Endothelial cell of umbilical vein (primary cell): ENCODE data around the gene XRCC2. TPM values are rescaled to one million over a fixed set of nuclear protein-coding genes. Genes with fewer than 3 reads are reported as not detected.

ENCODE experiments used
- BruUV-seq: library from RNA; stranded (reverse); fragments of 400-500 nt; replicated peaks from 2 replicates; lab custom pipeline; 2021; lab: Mats Ljungman, UMichigan
- CTCF ChIA-PET: fragments of 300-600, 350-600 bp; sonication (Branson Sonifier 250); formaldehyde crosslinking; loops from one replicate; lab custom pipeline; 2021; ENCODE audit warnings: antibody characterized with exemption, inconsistent platforms; lab: Charles Lee
- POLR2A ChIA-PET: fragments of 300-600, 350-600 bp; sonication (Branson Sonifier 250); formaldehyde crosslinking; loops from one replicate; lab custom pipeline; 2021; ENCODE audit warnings: antibody characterized with exemption, inconsistent platforms; lab: Charles Lee
- DNase-seq: peaks from one replicate; pipeline ENCODE4 v3.0.0-alpha.2; 2011; ENCODE audit warnings: low read depth, low spot score
- FAIRE-seq: peaks from 2 replicates; lab custom pipeline; 2011; peaks lifted over from hg19 to GRCh38; lab: Jason Lieb, UNC
- H2AFZ ChIP-seq: 2 replicates; pipeline ENCODE4 v1.6.0; 2012; ENCODE audit warnings: low read depth, low read length, control low read depth, inconsistent platforms
- H3K27ac ChIP-seq: 2 replicates; pipeline ENCODE4 v1.5.1; 2011; ENCODE audit warnings: low read depth, mild to moderate bottlenecking, control low read depth, low read length, moderate library complexity; ENCODE audit not compliant: insufficient read depth
- H3K27me3 ChIP-seq, 2 experiments: 2 replicates each; pipeline versions ENCODE4 v1.6.0 to v1.6.1; 2011; ENCODE audit warnings: low read length in 2 of 2, mixed read lengths in 1 of 2; ENCODE audit not compliant: control insufficient read depth in 2 of 2, insufficient read depth in 2 of 2
- H3K36me3 ChIP-seq, 2 experiments: 2 replicates in 1 of 2; 3 replicates in 1 of 2; pipeline ENCODE4 v1.5.1; 2011; ENCODE audit warnings: low read length in 2 of 2, mild to moderate bottlenecking in 1 of 2, moderate library complexity in 1 of 2; ENCODE audit not compliant: control insufficient read depth in 2 of 2, insufficient read depth in 2 of 2; ENCODE audit errors: extremely low read depth in 1 of 2
- H3K4me1 ChIP-seq: 3 replicates; pipeline ENCODE4 v1.5.1; 2011; ENCODE audit warnings: mild to moderate bottlenecking, low read length; ENCODE audit not compliant: control insufficient read depth, insufficient read depth; ENCODE audit errors: extremely low read depth
- H3K4me2 ChIP-seq: 2 replicates; pipeline ENCODE4 v1.6.1; 2011; ENCODE audit warnings: low read length, control low read depth, mixed read lengths; ENCODE audit not compliant: insufficient read depth
- H3K4me3 ChIP-seq, 3 experiments: fragments of 200-600 bp in 1 of 3; sonication (generic), shearing (Covaris generic) in 1 of 3; replicated peaks in 1 of 3; 2 replicates each; pipeline ENCODE4 v1.5.1; 2011 to 2016; ENCODE audit warnings: control low read depth in 3 of 3, low read length in 3 of 3, mild to moderate bottlenecking in 2 of 3, inconsistent platforms in 1 of 3, low read depth in 1 of 3, moderate library complexity in 1 of 3; ENCODE audit not compliant: insufficient read depth in 1 of 3
- H3K79me2 ChIP-seq: 2 replicates; pipeline ENCODE4 v1.6.0; 2012; ENCODE audit warnings: low read length, inconsistent platforms; ENCODE audit not compliant: control insufficient read depth, insufficient read depth
- H3K9ac ChIP-seq: replicated peaks from 2 replicates; pipeline ENCODE3; 2011; ENCODE audit warnings: low read length, control low read depth; ENCODE audit not compliant: insufficient read depth; ENCODE audit errors: extremely low read depth
- H3K9me1 ChIP-seq: replicated peaks from 3 replicates; pipeline ENCODE4 v1.6.0; 2011; ENCODE audit warnings: mild to moderate bottlenecking, low read length; ENCODE audit not compliant: control insufficient read depth, insufficient read depth; ENCODE audit errors: extremely low read depth
- H3K9me3 ChIP-seq: replicated peaks from 2 replicates; pipeline ENCODE4 v1.5.1; 2012; ENCODE audit warnings: low read length, inconsistent platforms; ENCODE audit not compliant: control insufficient read depth, insufficient read depth
- H4K20me1 ChIP-seq: replicated peaks from 2 replicates; pipeline ENCODE3; 2011; ENCODE audit warnings: mild to moderate bottlenecking, low read length; ENCODE audit not compliant: control insufficient read depth, insufficient read depth; ENCODE audit errors: extremely low read depth
- EZH2 ChIP-seq: IDR thresholded peaks from 2 replicates; pipeline ENCODE4 v1.6.1; 2012; ENCODE audit warnings: borderline replicate concordance, low read depth, mild to moderate bottlenecking, moderate library complexity, low read length, inconsistent platforms; ENCODE audit not compliant: severe bottlenecking
- FOS ChIP-seq: IDR thresholded peaks from 2 replicates; pipeline ENCODE4 v1.6.1; 2011; ENCODE audit warnings: mild to moderate bottlenecking, low read length, moderate library complexity, borderline replicate concordance; ENCODE audit not compliant: insufficient read depth
- GATA2 ChIP-seq: IDR thresholded peaks from 2 replicates; pipeline ENCODE4 v1.7.0; 2011; ENCODE audit warnings: low read depth, mild to moderate bottlenecking, moderate library complexity, mixed read lengths, low read length; ENCODE audit not compliant: insufficient read length, insufficient read depth
- JUN ChIP-seq: IDR thresholded peaks from 2 replicates; pipeline ENCODE4 v1.6.1; 2011; ENCODE audit warnings: borderline replicate concordance, low read depth; ENCODE audit not compliant: insufficient read length, insufficient read depth
- MYC ChIP-seq: IDR thresholded peaks from one replicate; pipeline ENCODE4 v1.6.1; 2011; ENCODE audit warnings: mild to moderate bottlenecking, low read depth, low read length
- POLR2A ChIP-seq: IDR thresholded peaks from 2 replicates; pipeline ENCODE4 v1.6.1; 2012; ENCODE audit warnings: low read depth, mild to moderate bottlenecking, control low read depth, low read length
- POLR2AphosphoS5 ChIP-seq: IDR thresholded peaks from 2 replicates; pipeline ENCODE4 v1.6.1; 2012; ENCODE audit warnings: low read depth, mild to moderate bottlenecking, control low read depth, low read length, moderate library complexity; ENCODE audit not compliant: insufficient read depth
- dilution Hi-C: fragments of 300-500 bp; cut with MboI; formaldehyde crosslinking; loops from one replicate; pipeline ENCODE4 v1.15.0; 2019; ENCODE audit warnings: low sequenced_read_pairs; ENCODE audit not compliant: extremely low pct_ligation_motif_present
- intact Hi-C: fragments of 100-400 bp; cut with micrococcal nuclease; formaldehyde crosslinking; loops from one replicate; pipeline ENCODE4 v1.10.0; 2022
- polyA plus RNA-seq, 4 experiments: library from polyadenylated mRNA; depleted of rRNA in 3 of 4; stranded (reverse) in 3 of 4; unstranded in 1 of 4; fragments of >200 nt; gene quantifications; 2 replicates each; pipeline versions ENCODE4 v1.2.1 to v1.2.3, GENCODE V29; 2011 to 2012; ENCODE audit warnings: missing spikeins in 1 of 4
- total RNA-seq: library from RNA; stranded (reverse); gene quantifications from 2 replicates; pipeline ENCODE4 v1.2.3, GENCODE V29; 2021
- TF ChIP-seq, protein P1 (sequence below): IDR thresholded peaks from 2 replicates; pipeline ENCODE4 v1.6.1; 2011; ENCODE audit not compliant: insufficient read depth, insufficient read length
- TF ChIP-seq, protein P2 (sequence below), 2 donors: IDR thresholded peaks; 1 replicate in 1 of 2; 2 replicates in 1 of 2; pipeline ENCODE4 v1.5.1; 2011; ENCODE audit warnings: low read length in 2 of 2, mild to moderate bottlenecking in 2 of 2, moderate library complexity in 2 of 2, control low read depth in 1 of 2, inconsistent platforms in 1 of 2, low read depth in 1 of 2; ENCODE audit not compliant: insufficient read depth in 1 of 2; ENCODE audit errors: extremely low read depth in 1 of 2

XRCC2 gene
- total and polyA plus RNA-seq, 2 donors (not counting 3 experiments of a cell fraction or from before 2014, with no cell fraction given): 2.4 to 8.8 TPM

- Histone ChIP-seq H3K9me3 (no peaks in the 10 kb centered on the region), H2AFZ (no peak overlapping the region), H3K9me1 (no peaks in the 10 kb centered on the region), H3K4me3 (no peak overlapping the region), H4K20me1 (no peaks in the 10 kb centered on the region), H3K36me3 (no peaks in the 10 kb centered on the region), H3K9ac (no peak overlapping the region), H3K27me3 (no peaks in the 10 kb centered on the region), H3K4me2 (no peak overlapping the region), H3K4me1 (no peaks in the 10 kb centered on the region), H3K79me2 (no peaks in the 10 kb centered on the region), H3K27ac (no peak overlapping the region)
- ChIA-PET CTCF (no interaction called here), POLR2A (no interaction called here)
- DNase-seq (no peak), FAIRE-seq (no peak)
- dilution Hi-C loops (no loop called here), intact Hi-C loops (no loop called here)
- TF ChIP-seq, protein P1, sequence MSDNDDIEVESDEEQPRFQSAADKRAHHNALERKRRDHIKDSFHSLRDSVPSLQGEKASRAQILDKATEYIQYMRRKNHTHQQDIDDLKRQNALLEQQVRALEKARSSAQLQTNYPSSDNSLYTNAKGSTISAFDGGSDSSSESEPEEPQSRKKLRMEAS: no peak
- TF ChIP-seq POLR2AphosphoS5 (no peak), FOS (no peak), MYC (no peak), JUN (no peak), POLR2A (no peak), EZH2 (no peak), GATA2 (no peak)
- TF ChIP-seq, protein P2, sequence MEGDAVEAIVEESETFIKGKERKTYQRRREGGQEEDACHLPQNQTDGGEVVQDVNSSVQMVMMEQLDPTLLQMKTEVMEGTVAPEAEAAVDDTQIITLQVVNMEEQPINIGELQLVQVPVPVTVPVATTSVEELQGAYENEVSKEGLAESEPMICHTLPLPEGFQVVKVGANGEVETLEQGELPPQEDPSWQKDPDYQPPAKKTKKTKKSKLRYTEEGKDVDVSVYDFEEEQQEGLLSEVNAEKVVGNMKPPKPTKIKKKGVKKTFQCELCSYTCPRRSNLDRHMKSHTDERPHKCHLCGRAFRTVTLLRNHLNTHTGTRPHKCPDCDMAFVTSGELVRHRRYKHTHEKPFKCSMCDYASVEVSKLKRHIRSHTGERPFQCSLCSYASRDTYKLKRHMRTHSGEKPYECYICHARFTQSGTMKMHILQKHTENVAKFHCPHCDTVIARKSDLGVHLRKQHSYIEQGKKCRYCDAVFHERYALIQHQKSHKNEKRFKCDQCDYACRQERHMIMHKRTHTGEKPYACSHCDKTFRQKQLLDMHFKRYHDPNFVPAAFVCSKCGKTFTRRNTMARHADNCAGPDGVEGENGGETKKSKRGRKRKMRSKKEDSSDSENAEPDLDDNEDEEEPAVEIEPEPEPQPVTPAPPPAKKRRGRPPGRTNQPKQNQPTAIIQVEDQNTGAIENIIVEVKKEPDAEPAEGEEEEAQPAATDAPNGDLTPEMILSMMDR (IDR thresholded peaks at IDR 0.05; ENCODE audit: extremely low read depth in 1 of 2, insufficient read depth in 1 of 2, low read depth in 1 of 2, low read length in 2 of 2): no peak
- no TSS peak for BruUV-seq
Observed at GRCh38 chr7:152600266-152600665, 75.7 kb downstream of the XRCC2 start.
